CD14-positive monocyte (primary cell): ENCODE data around the gene ZNF559. TPM values are rescaled to one million over a fixed set of nuclear protein-coding genes. Genes with fewer than 3 reads are reported as not detected.

ENCODE experiments used
- DNase-seq, 3 donors: peaks; one replicate each; pipeline ENCODE4 v3.0.0-alpha.2; 2011 to 2022
- H2AFZ ChIP-seq: 2 replicates; pipeline ENCODE4 v1.6.0; 2012; ENCODE audit warnings: mild to moderate bottlenecking, low read depth, low read length, inconsistent platforms; ENCODE audit not compliant: insufficient read depth, poor library complexity, severe bottlenecking
- H3K27ac ChIP-seq, 2 donors: 1 replicate in 1 of 2; 2 replicates in 1 of 2; pipeline ENCODE4 v1.5.1; 2012 to 2013; ENCODE audit warnings: low read length in 2 of 2, control low read depth in 1 of 2, inconsistent platforms in 1 of 2, low read depth in 1 of 2, mild to moderate bottlenecking in 1 of 2
- H3K27me3 ChIP-seq, 2 donors: one replicate each; pipeline versions ENCODE4 v1.6.0 to v1.6.1; 2011 to 2013; ENCODE audit warnings: low read length in 2 of 2; ENCODE audit not compliant: control insufficient read depth in 2 of 2, insufficient read depth in 2 of 2
- H3K36me3 ChIP-seq, 2 donors: replicated peaks in 1 of 2; 1 replicate in 1 of 2; 2 replicates in 1 of 2; pipeline versions ENCODE4 v1.5.1 to v1.6.1; 2012 to 2013; ENCODE audit warnings: low read length in 2 of 2, control low read depth in 1 of 2, inconsistent platforms in 1 of 2, mild to moderate bottlenecking in 1 of 2; ENCODE audit not compliant: insufficient read depth in 2 of 2, control insufficient read depth in 1 of 2
- H3K4me1 ChIP-seq, 2 donors: 1 replicate in 1 of 2; 2 replicates in 1 of 2; pipeline versions ENCODE4 v1.5.1 to v1.6.1; 2012 to 2013; ENCODE audit warnings: low read length in 2 of 2, control low read depth in 1 of 2, inconsistent platforms in 1 of 2, mild to moderate bottlenecking in 1 of 2, moderate library complexity in 1 of 2; ENCODE audit not compliant: insufficient read depth in 2 of 2, control insufficient read depth in 1 of 2
- H3K4me2 ChIP-seq: replicated peaks from 2 replicates; pipeline ENCODE3; 2012; ENCODE audit warnings: low read length, moderate library complexity, mild to moderate bottlenecking; ENCODE audit not compliant: poor library complexity, severe bottlenecking; ENCODE audit errors: extremely low read depth
- H3K4me3 ChIP-seq, 3 experiments: fragments of 200-600 bp in 1 of 3; sonication (generic) in 1 of 3; replicated peaks in 1 of 3; 1 replicate in 2 of 3; 2 replicates in 1 of 3; pipeline ENCODE4 v1.5.1; 2011 to 2013; ENCODE audit warnings: low read length in 3 of 3, mild to moderate bottlenecking in 3 of 3, control low read depth in 2 of 3, low read depth in 2 of 3, inconsistent platforms in 1 of 3, moderate library complexity in 1 of 3
- H3K79me2 ChIP-seq: 2 replicates; pipeline ENCODE4 v1.6.0; 2012; ENCODE audit warnings: mild to moderate bottlenecking, control low read depth, inconsistent platforms, low read length, moderate library complexity; ENCODE audit not compliant: insufficient read depth
- H3K9ac ChIP-seq: 2 replicates; pipeline ENCODE4 v1.6.0; 2017; ENCODE audit warnings: low read length, mild to moderate bottlenecking; ENCODE audit not compliant: insufficient read depth, poor library complexity, severe bottlenecking
- H3K9me3 ChIP-seq, 2 donors: replicated peaks in 1 of 2; 1 replicate in 1 of 2; 2 replicates in 1 of 2; pipeline versions ENCODE4 v1.5.1 to v1.6.1; 2012 to 2013; ENCODE audit warnings: low read length in 2 of 2, control low read depth in 1 of 2; ENCODE audit not compliant: control insufficient read depth in 1 of 2, insufficient read depth in 1 of 2
- H4K20me1 ChIP-seq: 2 replicates; pipeline ENCODE4 v1.6.0; 2012; ENCODE audit warnings: mild to moderate bottlenecking, low read length, control low read depth, moderate library complexity; ENCODE audit not compliant: insufficient read depth
- H3K27ac Mint-ChIP-seq, 7 donors: one replicate each; pipeline ENCODE4 v1.8.0; 2020; ENCODE audit warnings: mild to moderate bottlenecking in 7 of 7, mixed read lengths in 7 of 7, moderate library complexity in 6 of 7, inconsistent platforms in 2 of 7
- H3K27me3 Mint-ChIP-seq, 3 donors: one replicate each; pipeline ENCODE4 v1.8.0; 2021 to 2022; ENCODE audit warnings: low read depth in 3 of 3, mild to moderate bottlenecking in 3 of 3, mixed read lengths in 3 of 3, moderate library complexity in 3 of 3, inconsistent platforms in 1 of 3
- H3K36me3 Mint-ChIP-seq, 2 donors: one replicate each; pipeline ENCODE4 v1.8.0; 2020; ENCODE audit warnings: mixed read lengths in 2 of 2, inconsistent platforms in 1 of 2, mild to moderate bottlenecking in 1 of 2
- H3K4me1 Mint-ChIP-seq: one replicate; pipeline ENCODE4 v1.8.0; 2020; ENCODE audit warnings: mild to moderate bottlenecking, mixed read lengths
- H3K4me3 Mint-ChIP-seq, 2 donors: one replicate each; pipeline ENCODE4 v1.8.0; 2020; ENCODE audit warnings: mild to moderate bottlenecking in 2 of 2, mixed read lengths in 2 of 2, moderate library complexity in 1 of 2
- H3K9me3 Mint-ChIP-seq, 7 donors: one replicate each; pipeline ENCODE4 v1.8.0; 2020 to 2022; ENCODE audit warnings: mixed read lengths in 7 of 7, mild to moderate bottlenecking in 6 of 7, moderate library complexity in 6 of 7, inconsistent platforms in 2 of 7
- CTCF ChIP-seq: fragments of 200-600 bp; IDR thresholded peaks from one replicate; pipeline ENCODE4 v1.8.0; 2022; ENCODE audit warnings: antibody characterized with exemption, mild to moderate bottlenecking
- WGBS: methylation state at CpG from one replicate; pipeline ENCODE4 v1.1.5; 2013; ENCODE audit warnings: missing lambda C conversion rate; ENCODE audit not compliant: insufficient coverage; 5-methylcytosine and 5-hydroxymethylcytosine counted together
- intact Hi-C, 2 donors: fragments of 100-400 bp; cut with micrococcal nuclease; formaldehyde crosslinking; loops; one replicate each; pipeline versions ENCODE4 v1.15.0 to v1.15.1; 2023
- polyA plus RNA-seq, 3 donors: library from polyadenylated mRNA; depleted of rRNA in 1 of 3; unstranded in 2 of 3; stranded (reverse) in 1 of 3; fragments of 300-500 nt in 2 of 3; fragments of >200 nt in 1 of 3; fragmentation: Illumina TruSeq in 2 of 3; gene quantifications; 1 replicate in 2 of 3; 2 replicates in 1 of 3; pipeline ENCODE4 v1.2.3, GENCODE V29; 2012 to 2021

ZNF559 gene
- polyA plus RNA-seq, 3 donors: 9.0 to 16.0 (median 9.1) TPM

DNA sequence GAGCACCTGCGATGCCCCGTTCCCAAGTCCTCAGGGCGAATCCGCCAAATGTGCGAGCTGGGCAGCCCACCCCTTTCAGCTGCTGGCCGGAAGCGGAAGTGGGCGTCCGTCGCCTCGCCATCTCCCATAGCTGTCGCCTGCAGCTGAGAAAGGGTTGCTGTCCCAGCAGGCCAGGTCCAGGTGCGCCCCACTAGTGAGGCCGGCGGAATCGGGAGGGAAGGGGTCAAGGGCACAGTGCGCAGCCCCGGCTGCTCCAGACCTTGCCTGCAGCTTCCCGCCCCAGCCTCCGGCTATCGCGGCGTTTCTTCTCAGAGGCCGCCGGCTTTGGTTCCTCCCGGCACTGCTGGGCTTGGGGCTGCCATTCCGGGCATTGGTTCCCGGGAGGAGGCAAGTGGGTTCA is 38.9 kb downstream of the ZNF559 start, which contains the start of gene ZNF177:
Gene ZNF177, plus strand, starts transcription at position 109 of the 400 bp plus-strand sequence. CDS start 15,299 bp downstream, outside the sequence.
- peaks cover 4 to 10% (median 7%) of the 10 kb centered on the region in 3 donors for H3K27me3 Mint-ChIP-seq
- H3K4me1 Mint-ChIP-seq: peaks cover 9% of the 10 kb centered on the region

More for the DNA sequence above, 38.9 kb downstream of the ZNF559 start, which contains the start of gene ZNF177:
- Histone ChIP-seq H3K79me2 (no peaks in the 10 kb centered on the region), H3K4me1 (peaks cover 5 to 10% of the 10 kb centered on the region in 2 donors), H3K9me3 (peaks cover 67 to 71% of the 10 kb centered on the region in 2 donors), H3K4me2 (peak within 1 kb of the TSS; percentile 62), H4K20me1 (no peaks in the 10 kb centered on the region), H3K27me3 (peaks cover 2 to 11% of the 10 kb centered on the region in 2 donors), H2AFZ (no peak within 1 kb of the TSS), H3K9ac (no peak within 1 kb of the TSS), H3K36me3 (no peaks in the 10 kb centered on the region), H3K4me3 (peak within 1 kb of the TSS; percentile 13 to 64 (median 14)), H3K27ac (no peak within 1 kb of the TSS)
- DNase-seq: no peak
- Mint-ChIP-seq H3K27ac (no peak within 1 kb of the TSS), H3K4me3 (peak within 1 kb of the TSS; percentile 39 to 71), H3K9me3 (peaks cover 38 to 89% (median 82%) of the 10 kb centered on the region in 7 donors), H3K36me3 (peaks cover 0 to 3% of the 10 kb centered on the region in 2 donors)
- 3% methylated on average over 26 of the region's 28 CpGs for WGBS
- no peak for TF ChIP-seq CTCF
- intact Hi-C loops: no loop called here
